ENCODE measurements around the gene NDUFB7.
"Not testable (repeated sequence)": the region's sequence is repeated elsewhere in the genome, so short reads cannot be mapped to it uniquely, and the experiment has no call there.

- not testable (repeated sequence) for TF ChIP-seq CTCF, POLR2A (IDR thresholded peaks at IDR 0.05)
Observed at GRCh38 chr19:14541979-14542378, 29.9 kb downstream of the NDUFB7 start.
